Cardiac atrium fibroblast (primary cell): Measurements from ENCODE around the gene ABCD1. TPM values are rescaled to one million over a fixed set of nuclear protein-coding genes. Genes with fewer than 3 reads are reported as not detected.

Experiments
- total RNA-seq: library from RNA; depleted of rRNA; stranded (reverse); fragments of >200 nt; gene quantifications from 2 replicates; pipeline ENCODE4 v1.2.3, GENCODE V29; 2015

ABCD1 gene
- total RNA-seq: 17.5 and 24.9 TPM in 2 replicates

DNA sequence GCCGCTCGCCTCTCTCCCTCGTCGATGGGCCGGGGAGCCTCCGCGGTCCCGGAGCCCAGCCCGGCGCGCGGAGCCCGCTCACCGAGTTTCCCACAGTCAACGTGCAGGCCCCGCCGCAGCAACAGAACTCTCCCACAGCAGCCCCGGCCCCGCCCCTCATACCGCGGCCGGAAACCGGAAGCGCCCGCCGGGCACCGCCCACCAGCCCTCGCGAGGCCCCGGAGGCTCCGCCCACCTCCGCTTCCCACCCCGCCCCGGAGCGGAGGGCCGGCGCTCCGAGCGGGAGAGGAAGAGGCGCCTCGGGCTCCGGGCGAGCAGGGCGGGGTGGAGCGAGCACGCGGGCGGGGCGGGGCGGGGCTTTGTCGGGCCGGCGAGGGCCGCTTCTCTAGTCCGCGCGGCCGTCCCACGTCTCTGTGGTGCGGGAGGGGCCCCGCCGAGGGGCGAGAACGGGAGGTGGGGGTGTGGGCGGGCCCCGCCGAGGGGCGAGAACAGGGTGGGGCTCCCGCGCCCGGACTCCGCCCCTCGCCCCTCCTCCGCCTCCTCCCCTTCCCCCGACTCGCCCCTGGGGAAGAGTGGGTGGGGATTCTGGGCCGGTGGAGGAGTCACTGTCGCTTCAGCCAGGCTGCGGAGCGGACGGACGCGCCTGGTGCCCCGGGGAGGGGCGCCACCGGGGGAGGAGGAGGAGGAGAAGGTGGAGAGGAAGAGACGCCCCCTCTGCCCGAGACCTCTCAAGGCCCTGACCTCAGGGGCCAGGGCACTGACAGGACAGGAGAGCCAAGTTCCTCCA lies at the start of gene ABCD1, which contains the start of gene BCAP31:
ABCD1 (plus strand) TSS at position 605 of the 787 bp plus-strand sequence. CDS start 411 bp downstream, outside the sequence.
BCAP31 (minus strand) TSS at position 136 of the 787 bp plus-strand sequence. CDS start 1,143 bp downstream, outside the sequence.

GRCh38 chrX:153687121-153688039 lies 37.3 kb upstream of the ABCD1 start, which contains the start of gene SLC6A8:
SLC6A8 (plus strand) TSS chrX:153687926; CDS start chrX:153688575, 649 bp downstream.

DNA sequence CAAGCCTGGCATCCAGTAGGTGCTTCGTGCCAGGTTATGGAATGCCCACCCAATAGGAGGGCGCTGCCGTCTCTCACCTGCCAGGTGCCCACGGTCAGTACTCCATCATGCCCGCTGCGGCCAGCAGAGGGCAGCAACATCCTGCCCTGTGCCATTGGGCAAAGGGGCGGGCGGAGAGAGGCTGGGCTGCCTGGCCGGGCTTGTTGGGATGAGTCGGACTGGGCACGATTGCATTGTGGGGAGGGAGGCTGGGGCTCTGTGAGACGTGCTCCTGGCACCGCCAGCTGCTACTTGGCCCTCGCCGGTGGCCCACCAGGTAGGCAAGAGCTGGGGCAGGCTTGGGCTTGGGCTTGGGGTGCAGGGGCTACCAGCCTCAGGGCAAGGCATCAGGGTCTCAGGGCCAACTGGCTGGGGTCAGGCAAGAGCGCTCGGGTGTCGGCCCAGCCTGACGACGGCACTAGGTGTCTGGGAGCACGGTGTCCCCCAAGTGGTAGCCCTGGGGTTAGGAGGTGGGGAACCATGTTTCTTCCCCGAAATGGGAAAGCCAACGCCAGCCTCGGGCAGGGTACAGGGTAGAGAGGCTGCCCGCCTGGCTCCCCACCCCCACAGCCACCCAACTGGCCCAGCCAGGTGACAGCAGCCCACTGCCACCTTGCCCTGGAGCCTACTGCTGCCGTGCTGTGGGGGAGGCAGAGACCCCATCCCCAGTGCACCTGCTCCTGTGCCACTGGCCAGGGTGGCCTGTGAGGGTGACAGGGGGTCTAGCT lies 39.5 kb downstream of the ABCD1 start, which contains the start of gene PLXNB3:
PLXNB3 (plus strand) TSS at position 261 of the 767 bp plus-strand sequence. CDS start 1,287 bp downstream, outside the sequence.

DNA sequence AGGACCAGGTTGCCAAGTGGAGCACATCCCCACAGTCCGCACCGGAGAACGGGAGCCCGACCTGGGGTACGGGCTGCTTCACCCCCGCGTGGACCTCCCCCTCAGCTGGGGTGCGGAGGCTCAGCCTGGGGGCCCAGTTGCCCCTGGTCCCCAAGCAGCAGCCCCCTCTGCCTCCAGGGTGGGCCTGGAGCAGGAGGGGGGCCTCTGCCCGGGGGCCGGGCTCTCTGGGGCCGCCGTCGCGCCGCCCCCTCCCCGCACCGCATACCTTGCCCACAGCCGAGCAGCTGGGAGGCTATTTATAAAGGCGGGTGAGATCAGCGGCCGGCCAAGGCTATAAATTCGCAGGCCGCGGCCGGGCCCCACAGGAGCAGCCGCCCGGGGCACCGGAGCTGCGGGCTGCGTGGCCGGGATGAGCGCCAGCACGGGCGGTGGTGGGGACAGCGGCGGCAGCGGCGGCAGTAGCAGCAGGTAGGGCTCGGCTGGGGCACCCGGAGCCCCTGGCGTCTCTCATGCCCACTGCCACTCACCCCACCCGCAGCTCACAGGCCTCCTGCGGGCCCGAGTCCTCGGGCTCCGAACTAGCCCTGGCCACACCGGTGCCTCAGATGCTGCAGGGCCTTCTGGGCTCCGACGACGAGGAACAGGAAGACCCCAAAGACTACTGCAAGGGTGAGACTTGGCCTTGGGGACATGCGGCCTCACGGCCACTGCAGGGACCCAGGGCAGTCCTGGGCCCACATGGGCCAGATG lies 56.2 kb downstream of the ABCD1 start, which contains the start of gene SRPK3:
SRPK3 (plus strand) TSS at position 364 of the 750 bp plus-strand sequence; CDS start at position 410, 46 bp downstream.

Other genes with a start within 250 kb of the ABCD1 start
- 186 and 203 TPM in 2 replicates for gene BGN, start 229.9 kb upstream of the ABCD1 start, total RNA-seq
- not detected in 2 replicates for gene ATP2B3, start 207.2 kb upstream of the ABCD1 start, total RNA-seq
- gene CCNQ, start 125.7 kb upstream of the ABCD1 start, total RNA-seq: 33.8 and 36.5 TPM in 2 replicates
- 0.90 TPM in 1 of 2 replicates, not detected in the other for gene DUSP9, start 77.7 kb upstream of the ABCD1 start, total RNA-seq
- gene PNCK, start 51.0 kb upstream of the ABCD1 start, total RNA-seq: 0.49 and 0.90 TPM in 2 replicates
- 48.6 and 52.0 TPM in 2 replicates for gene SLC6A8, start 36.9 kb upstream of the ABCD1 start, total RNA-seq
- 170 and 172 TPM in 2 replicates for gene BCAP31, start 469 bp upstream of the ABCD1 start, total RNA-seq
- 1.3 and 6.0 TPM in 2 replicates for gene PLXNB3, start 39.4 kb downstream of the ABCD1 start, total RNA-seq
- 0.72 TPM in 1 of 2 replicates, not detected in the other for gene SRPK3, start 56.2 kb downstream of the ABCD1 start, total RNA-seq
- gene IDH3G, start 69.5 kb downstream of the ABCD1 start, total RNA-seq: 74.0 and 81.8 TPM in 2 replicates
- gene SSR4, start 69.8 kb downstream of the ABCD1 start, total RNA-seq: 347 and 394 TPM in 2 replicates
- 1.1 and 5.5 TPM in 2 replicates for gene PDZD4, start 105.7 kb downstream of the ABCD1 start, total RNA-seq
- gene L1CAM, start 161.3 kb downstream of the ABCD1 start, total RNA-seq: 2.9 and 8.6 TPM in 2 replicates
- gene AVPR2, start 179.8 kb downstream of the ABCD1 start, total RNA-seq: not detected in 2 replicates
- gene ARHGAP4, start 201.4 kb downstream of the ABCD1 start, total RNA-seq: 1.4 TPM in 1 of 2 replicates, not detected in the other
- 127 and 163 TPM in 2 replicates for gene NAA10, start 210.2 kb downstream of the ABCD1 start, total RNA-seq
- 0.54 and 2.3 TPM in 2 replicates for gene RENBP, start 219.8 kb downstream of the ABCD1 start, total RNA-seq
- 22.6 and 39.9 TPM in 2 replicates for gene HCFC1, start 247.0 kb downstream of the ABCD1 start, total RNA-seq
- gene TMEM187, start 247.9 kb downstream of the ABCD1 start, total RNA-seq: 5.2 and 7.8 TPM in 2 replicates